Choroid plexus epithelial cell (primary cell): Measurements from ENCODE around the gene KCNT2.

Experiments used
- DNase-seq: peaks from one replicate; pipeline ENCODE4 v3.0.0-alpha.2; 2010; ENCODE audit warnings: low read depth
- H3K4me3 ChIP-seq: 2 replicates; pipeline ENCODE4 v1.5.1; 2011; ENCODE audit warnings: low read depth, mild to moderate bottlenecking, control low read depth, low read length, moderate library complexity
- TF ChIP-seq, protein P1 (sequence below): conservative IDR thresholded peaks from 2 replicates; pipeline ENCODE4 v1.5.1; 2011; ENCODE audit warnings: low read depth, mild to moderate bottlenecking, control low read depth, inconsistent platforms, low read length, moderate library complexity

KCNT2 gene

DNA sequence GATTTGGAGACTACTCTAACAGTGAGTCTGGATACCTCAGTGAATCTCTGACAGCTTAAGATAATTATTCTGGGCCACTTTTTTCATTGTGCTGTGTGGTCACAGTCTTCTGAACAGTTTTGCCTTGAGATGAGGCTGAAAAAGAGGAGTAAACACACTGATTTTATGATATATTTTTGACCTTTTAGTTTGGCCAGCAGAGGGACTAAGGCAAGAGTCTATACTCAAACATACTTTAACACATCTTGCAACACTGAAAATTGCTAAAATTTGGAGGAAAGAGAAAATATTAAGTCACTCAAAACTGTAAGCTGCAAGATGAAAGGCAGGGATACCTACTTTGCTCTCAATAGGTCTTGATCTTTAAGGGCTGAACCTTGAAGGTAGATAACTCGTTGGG is 182.7 kb downstream of the KCNT2 start:
- no peak overlapping the region for H3K4me3 ChIP-seq
- DNase-seq = peak; percentile 50
- TF ChIP-seq, protein P1, sequence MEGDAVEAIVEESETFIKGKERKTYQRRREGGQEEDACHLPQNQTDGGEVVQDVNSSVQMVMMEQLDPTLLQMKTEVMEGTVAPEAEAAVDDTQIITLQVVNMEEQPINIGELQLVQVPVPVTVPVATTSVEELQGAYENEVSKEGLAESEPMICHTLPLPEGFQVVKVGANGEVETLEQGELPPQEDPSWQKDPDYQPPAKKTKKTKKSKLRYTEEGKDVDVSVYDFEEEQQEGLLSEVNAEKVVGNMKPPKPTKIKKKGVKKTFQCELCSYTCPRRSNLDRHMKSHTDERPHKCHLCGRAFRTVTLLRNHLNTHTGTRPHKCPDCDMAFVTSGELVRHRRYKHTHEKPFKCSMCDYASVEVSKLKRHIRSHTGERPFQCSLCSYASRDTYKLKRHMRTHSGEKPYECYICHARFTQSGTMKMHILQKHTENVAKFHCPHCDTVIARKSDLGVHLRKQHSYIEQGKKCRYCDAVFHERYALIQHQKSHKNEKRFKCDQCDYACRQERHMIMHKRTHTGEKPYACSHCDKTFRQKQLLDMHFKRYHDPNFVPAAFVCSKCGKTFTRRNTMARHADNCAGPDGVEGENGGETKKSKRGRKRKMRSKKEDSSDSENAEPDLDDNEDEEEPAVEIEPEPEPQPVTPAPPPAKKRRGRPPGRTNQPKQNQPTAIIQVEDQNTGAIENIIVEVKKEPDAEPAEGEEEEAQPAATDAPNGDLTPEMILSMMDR = peak; percentile 49

DNA sequence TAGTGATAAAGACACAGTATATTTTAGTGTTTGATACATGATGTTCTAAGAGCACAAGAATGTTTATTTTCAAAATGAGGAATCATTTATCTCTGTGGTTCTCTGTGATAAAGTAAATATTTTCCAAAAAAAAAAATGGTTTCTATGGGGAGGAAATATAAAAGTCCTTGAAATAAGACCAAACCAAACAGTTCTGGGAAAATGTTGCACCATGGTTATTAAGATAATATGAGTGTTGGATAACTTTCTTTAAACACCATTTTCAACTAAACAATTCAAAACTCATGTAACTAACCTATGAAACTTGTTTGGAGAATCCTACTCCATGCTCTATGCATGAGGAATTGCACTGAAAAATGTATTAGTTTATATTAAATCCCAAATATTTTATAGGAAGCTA is 184.6 kb downstream of the KCNT2 start:
- peak; percentile 77 for DNase-seq
- TF ChIP-seq, protein P1 = no peak
- H3K4me3 ChIP-seq = no peak overlapping the region

DNA sequence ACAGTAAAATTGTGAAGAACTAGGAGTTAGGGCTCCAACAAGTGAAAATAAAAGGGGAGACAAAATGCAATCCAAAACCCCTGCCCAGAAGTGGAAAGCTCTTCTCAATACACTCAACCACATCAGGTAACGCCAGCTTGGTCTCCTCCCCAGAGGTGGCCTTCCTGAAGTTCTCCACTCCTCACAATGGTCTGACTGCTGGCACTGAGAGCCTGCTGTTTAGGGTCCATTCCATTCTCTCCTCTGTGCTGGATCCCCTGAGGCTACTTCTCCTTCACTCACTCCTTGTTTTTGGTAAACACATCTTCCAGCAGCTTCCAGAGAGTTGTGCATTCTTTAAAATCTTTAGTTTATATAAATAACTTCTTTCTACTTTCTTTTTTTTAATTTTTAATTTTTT is 189.5 kb downstream of the KCNT2 start:
- no peak for DNase-seq
- H3K4me3 ChIP-seq = no peak overlapping the region
- TF ChIP-seq, protein P1 = no peak

DNA sequence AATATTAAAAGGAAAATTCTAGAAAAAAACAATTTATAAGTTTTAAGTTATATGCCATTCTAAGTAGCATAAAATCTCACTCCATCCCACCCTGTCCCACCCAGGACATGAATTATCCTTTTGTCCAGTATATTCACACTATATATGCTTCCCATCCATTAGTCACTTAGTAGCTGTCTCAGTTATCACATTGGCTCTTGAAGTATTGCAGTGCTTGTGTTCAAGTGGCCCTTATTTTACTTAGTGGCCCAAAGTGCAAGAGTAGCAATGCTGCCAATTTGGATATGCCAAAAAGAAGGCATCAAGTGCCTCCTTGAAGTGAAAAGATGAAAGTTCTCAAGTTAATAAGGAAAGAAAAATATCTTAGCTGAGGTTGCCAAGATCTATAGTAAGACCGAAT is 192.3 kb downstream of the KCNT2 start:
- no peak overlapping the region for H3K4me3 ChIP-seq
- TF ChIP-seq, protein P1 = no peak
- DNase-seq = no peak

DNA sequence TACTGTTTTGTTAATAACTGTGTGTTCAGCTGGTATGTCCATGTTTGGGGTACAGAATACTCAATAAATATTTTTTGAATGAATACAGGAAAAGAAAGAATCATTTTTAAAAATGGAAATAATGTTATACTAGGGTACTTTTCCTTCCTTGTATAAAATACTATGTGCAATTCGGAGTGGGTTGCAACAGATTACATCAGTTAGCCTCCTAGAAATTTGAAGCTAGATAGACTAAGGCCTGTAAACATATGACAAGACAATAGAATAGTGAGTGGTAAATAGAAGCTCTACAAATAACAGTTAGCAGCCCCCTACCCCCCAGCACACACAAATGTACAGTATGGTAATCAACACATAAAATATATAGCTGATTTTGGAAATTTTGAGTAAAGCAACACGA is 195.9 kb downstream of the KCNT2 start:
- no peak overlapping the region for H3K4me3 ChIP-seq
- TF ChIP-seq, protein P1 = no peak
- DNase-seq = no peak

DNA sequence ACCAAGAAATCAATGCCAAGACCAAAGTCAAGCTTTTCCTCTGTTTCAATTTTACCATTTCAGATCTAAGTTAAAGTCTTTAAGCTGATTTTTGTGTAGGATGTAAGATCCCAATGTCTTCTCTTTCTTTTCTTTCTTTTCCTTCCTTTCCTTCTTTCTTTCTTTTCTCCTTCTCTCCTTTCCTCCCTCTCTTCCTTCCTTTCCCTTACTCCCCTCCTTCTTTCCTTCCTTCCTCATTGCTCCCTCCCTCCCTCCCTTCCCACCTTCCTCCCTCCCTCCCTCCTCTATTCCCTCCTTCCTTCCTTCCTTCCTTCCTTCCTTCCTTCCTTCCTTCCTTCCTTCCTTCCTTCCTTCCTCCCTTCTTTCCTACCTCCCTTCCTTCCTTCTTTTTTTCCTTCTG is 197.5 kb downstream of the KCNT2 start:
- DNase-seq = no peak
- TF ChIP-seq, protein P1 = no peak
- no peak overlapping the region for H3K4me3 ChIP-seq

DNA sequence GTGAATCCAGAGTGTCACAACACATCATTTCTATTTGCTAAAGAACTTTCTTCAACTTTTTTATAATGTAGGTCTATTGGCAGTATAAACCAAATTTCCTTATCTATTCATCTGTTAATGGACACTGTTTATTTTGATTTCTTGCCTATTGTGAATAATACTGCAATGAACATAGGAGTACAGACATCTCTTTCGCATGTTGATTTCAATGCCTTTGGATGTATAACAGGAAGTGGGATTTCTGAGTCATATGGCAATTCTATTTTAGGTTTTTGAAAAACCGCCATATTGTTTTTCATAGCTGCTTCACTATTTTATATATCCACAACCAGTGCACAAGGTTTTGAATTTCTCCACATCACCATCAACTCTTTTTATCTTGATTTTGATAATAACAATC is 198.7 kb downstream of the KCNT2 start:
- peak; percentile 65 for DNase-seq
- TF ChIP-seq, protein P1 = no peak
- no peak overlapping the region for H3K4me3 ChIP-seq
